ENCODE measurements around the gene UBE2J2. TPM values are rescaled to one million over a fixed set of nuclear protein-coding genes. Genes with fewer than 3 reads are reported as not detected.
A peak's percentile ranks its signal among the peaks of the same experiment; 100 is the strongest.

The UBE2J2 gene
- total and polyA plus RNA-seq, 7 donors = 32.4 to 63.6 (median 34.2) TPM

- no peak overlapping the region for H3K27ac ChIP-seq
- WGBS, 2 donors = 11 to 54% methylated on average over 26 of the region's 26 CpGs
- no peaks in the 10 kb centered on the region for H3K4me1 ChIP-seq
- DNase-seq = peak; percentile 65
- H3K27me3 ChIP-seq = peaks cover 15 to 24% (median 22%) of the 10 kb centered on the region in 3 donors
- intact Hi-C loops (cut with DNase I) = no loop called here
- no peak overlapping the region for H3K4me3 ChIP-seq
- H3K36me3 ChIP-seq = no peaks in the 10 kb centered on the region
- TF ChIP-seq POLR2A (IDR thresholded peaks at IDR 0.05) = no peak
- no peak for TF ChIP-seq POLR2AphosphoS5 (IDR thresholded peaks at IDR 0.05)
- H3K9me3 ChIP-seq = no peaks in the 10 kb centered on the region
Observed at GRCh38 chr1:1281533-1282321, 8.1 kb upstream of the UBE2J2 start.

GRCh38 chr1:1280782-1281481 is 7.3 kb upstream of the UBE2J2 start:
- no peak overlapping the region for H3K27ac ChIP-seq
- intact Hi-C loops (cut with DNase I) = no loop called here

GRCh38 chr1:1279028-1279427 is 5.4 kb upstream of the UBE2J2 start:
- WGBS, 2 donors = 90 to 92% methylated on average over 17 of the region's 17 CpGs
- no peak overlapping the region for H3K27ac ChIP-seq
- intact Hi-C loops (cut with DNase I) = no loop called here
- H3K4me3 ChIP-seq = no peak overlapping the region
- no peak for TF ChIP-seq POLR2A (IDR thresholded peaks at IDR 0.05)
- no peak for TF ChIP-seq POLR2AphosphoS5 (IDR thresholded peaks at IDR 0.05)
- no peak for DNase-seq
- no peaks in the 10 kb centered on the region for H3K27me3 ChIP-seq
- no peaks in the 10 kb centered on the region for H3K36me3 ChIP-seq
- H3K9me3 ChIP-seq = no peaks in the 10 kb centered on the region
- H3K4me1 ChIP-seq = peaks cover 0 to 13% (median 10%) of the 10 kb centered on the region in 4 donors

More at GRCh38 chr1:1280782-1281481, 7.3 kb upstream of the UBE2J2 start:
- H3K9me3 ChIP-seq = no peaks in the 10 kb centered on the region
- no peak overlapping the region for H3K4me3 ChIP-seq
- 82 to 92% methylated on average over 21 of the region's 21 CpGs for WGBS, 2 donors
- TF ChIP-seq POLR2AphosphoS5 (IDR thresholded peaks at IDR 0.05) (no peak), CTCF (IDR thresholded peaks at IDR 0.05) (no peak), POLR2A (IDR thresholded peaks at IDR 0.05) (no peak), EP300 (IDR thresholded peaks at IDR 0.05) (no peak)
- peaks cover 9 to 16% (median 14%) of the 10 kb centered on the region in 3 donors for H3K27me3 ChIP-seq
- H3K36me3 ChIP-seq = no peaks in the 10 kb centered on the region
- H3K4me1 ChIP-seq = no peaks in the 10 kb centered on the region
- DNase-seq = no peak

GRCh38 chr1:1278620-1279019 is 5.0 kb upstream of the UBE2J2 start:
- intact Hi-C loops (cut with DNase I) = no loop called here
- 81 to 89% methylated on average over 13 of the region's 13 CpGs for WGBS, 2 donors
- TF ChIP-seq POLR2A (IDR thresholded peaks at IDR 0.05) = no peak
- no peak for TF ChIP-seq POLR2AphosphoS5 (IDR thresholded peaks at IDR 0.05)
- no peak for TF ChIP-seq EP300 (IDR thresholded peaks at IDR 0.05)
- TF ChIP-seq CTCF (IDR thresholded peaks at IDR 0.05) = no peak

GRCh38 chr1:1275836-1276235 is 2.2 kb upstream of the UBE2J2 start:
- Histone ChIP-seq H3K27me3 (no peaks in the 10 kb centered on the region), H3K36me3 (no peaks in the 10 kb centered on the region), H3K4me1 (peaks cover 0 to 36% (median 31%) of the 10 kb centered on the region in 4 donors), H3K9me3 (no peaks in the 10 kb centered on the region), H3K27ac (no peak overlapping the region), H3K4me3 (no peak overlapping the region)
- 78 to 85% methylated on average over 9 of the region's 9 CpGs for WGBS, 2 donors
- intact Hi-C loops (cut with DNase I) = no loop called here
- no peak for DNase-seq
- TF ChIP-seq CTCF (IDR thresholded peaks at IDR 0.05) (no peak), POLR2AphosphoS5 (IDR thresholded peaks at IDR 0.05) (no peak), EP300 (IDR thresholded peaks at IDR 0.05) (no peak), POLR2A (IDR thresholded peaks at IDR 0.05) (no peak)

More at GRCh38 chr1:1278620-1279019, 5.0 kb upstream of the UBE2J2 start:
- no peak overlapping the region for H3K27ac ChIP-seq
- H3K4me1 ChIP-seq = peaks cover 0 to 14% (median 10%) of the 10 kb centered on the region in 4 donors
- H3K36me3 ChIP-seq = no peaks in the 10 kb centered on the region
- H3K9me3 ChIP-seq = no peaks in the 10 kb centered on the region
- no peak overlapping the region for H3K4me3 ChIP-seq
- no peaks in the 10 kb centered on the region for H3K27me3 ChIP-seq
- DNase-seq = no peak
